Endothelial cell of umbilical vein (primary cell): Measurements from ENCODE around the gene CACNA2D2.

Source experiments
- EZH2 ChIP-seq: IDR thresholded peaks from 2 replicates; pipeline ENCODE4 v1.6.1; 2012; ENCODE audit warnings: borderline replicate concordance, low read depth, mild to moderate bottlenecking, moderate library complexity, low read length, inconsistent platforms; ENCODE audit not compliant: severe bottlenecking
- JUN ChIP-seq: IDR thresholded peaks from 2 replicates; pipeline ENCODE4 v1.6.1; 2011; ENCODE audit warnings: borderline replicate concordance, low read depth; ENCODE audit not compliant: insufficient read length, insufficient read depth
- POLR2A ChIP-seq: IDR thresholded peaks from 2 replicates; pipeline ENCODE4 v1.6.1; 2012; ENCODE audit warnings: low read depth, mild to moderate bottlenecking, control low read depth, low read length
- POLR2AphosphoS5 ChIP-seq: IDR thresholded peaks from 2 replicates; pipeline ENCODE4 v1.6.1; 2012; ENCODE audit warnings: low read depth, mild to moderate bottlenecking, control low read depth, low read length, moderate library complexity; ENCODE audit not compliant: insufficient read depth
- TF ChIP-seq, protein P1 (sequence below), 2 donors: IDR thresholded peaks; 1 replicate in 1 of 2; 2 replicates in 1 of 2; pipeline ENCODE4 v1.5.1; 2011; ENCODE audit warnings: low read length in 2 of 2, mild to moderate bottlenecking in 2 of 2, moderate library complexity in 2 of 2, control low read depth in 1 of 2, inconsistent platforms in 1 of 2, low read depth in 1 of 2; ENCODE audit not compliant: insufficient read depth in 1 of 2; ENCODE audit errors: extremely low read depth in 1 of 2

DNA sequence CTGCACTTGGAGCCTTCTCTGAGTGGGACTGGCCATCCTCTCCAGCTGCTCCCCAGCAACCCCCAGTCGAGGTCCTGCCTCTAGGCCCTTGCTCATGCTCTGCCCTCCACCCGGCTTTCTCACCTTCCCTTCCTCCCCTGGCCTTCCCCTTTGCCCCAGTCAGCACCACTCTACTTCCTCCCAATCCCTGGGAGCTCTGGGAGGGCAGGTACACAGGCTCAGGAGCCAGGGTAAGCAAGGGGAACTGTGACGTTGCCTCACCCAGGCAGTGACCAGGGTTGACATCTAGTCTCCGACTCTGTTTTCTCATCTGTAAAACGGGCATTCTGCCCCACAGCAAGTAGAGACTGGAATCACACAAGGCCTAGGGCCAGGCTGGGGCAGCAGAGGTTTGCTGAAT, 77.5 kb downstream of the CACNA2D2 start:
- TF ChIP-seq, protein P1, sequence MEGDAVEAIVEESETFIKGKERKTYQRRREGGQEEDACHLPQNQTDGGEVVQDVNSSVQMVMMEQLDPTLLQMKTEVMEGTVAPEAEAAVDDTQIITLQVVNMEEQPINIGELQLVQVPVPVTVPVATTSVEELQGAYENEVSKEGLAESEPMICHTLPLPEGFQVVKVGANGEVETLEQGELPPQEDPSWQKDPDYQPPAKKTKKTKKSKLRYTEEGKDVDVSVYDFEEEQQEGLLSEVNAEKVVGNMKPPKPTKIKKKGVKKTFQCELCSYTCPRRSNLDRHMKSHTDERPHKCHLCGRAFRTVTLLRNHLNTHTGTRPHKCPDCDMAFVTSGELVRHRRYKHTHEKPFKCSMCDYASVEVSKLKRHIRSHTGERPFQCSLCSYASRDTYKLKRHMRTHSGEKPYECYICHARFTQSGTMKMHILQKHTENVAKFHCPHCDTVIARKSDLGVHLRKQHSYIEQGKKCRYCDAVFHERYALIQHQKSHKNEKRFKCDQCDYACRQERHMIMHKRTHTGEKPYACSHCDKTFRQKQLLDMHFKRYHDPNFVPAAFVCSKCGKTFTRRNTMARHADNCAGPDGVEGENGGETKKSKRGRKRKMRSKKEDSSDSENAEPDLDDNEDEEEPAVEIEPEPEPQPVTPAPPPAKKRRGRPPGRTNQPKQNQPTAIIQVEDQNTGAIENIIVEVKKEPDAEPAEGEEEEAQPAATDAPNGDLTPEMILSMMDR (IDR thresholded peaks at IDR 0.05; ENCODE audit: extremely low read depth in 1 of 2, insufficient read depth in 1 of 2, low read depth in 1 of 2, low read length in 2 of 2), result no peak
- TF ChIP-seq POLR2AphosphoS5 (no peak), POLR2A (no peak), EZH2 (no peak), JUN (no peak)
